SU-DHL-6 (cell line): ENCODE data around the gene IGF2R.
"Not testable (repeated sequence)": the region's sequence is repeated elsewhere in the genome, so short reads cannot be mapped to it uniquely, and the experiment has no call there.

Source experiments
- CTCF ChIP-seq: fragments of 200-600 bp; sonication (generic); IDR thresholded peaks from one replicate; pipeline ENCODE4 v1.5.1; 2017; ENCODE audit warnings: antibody characterized with exemption, mild to moderate bottlenecking, low read length, moderate library complexity; ENCODE audit not compliant: insufficient read depth, poor library complexity, severe bottlenecking
- EZH2phosphoT487 ChIP-seq: fragments of 200-600 bp; sonication (generic), shearing (Covaris generic); conservative IDR thresholded peaks from 2 replicates; pipeline ENCODE4 v1.6.1; 2018; ENCODE audit warnings: mild to moderate bottlenecking, antibody characterized with exemption, low read length, moderate library complexity, mixed read lengths

DNA sequence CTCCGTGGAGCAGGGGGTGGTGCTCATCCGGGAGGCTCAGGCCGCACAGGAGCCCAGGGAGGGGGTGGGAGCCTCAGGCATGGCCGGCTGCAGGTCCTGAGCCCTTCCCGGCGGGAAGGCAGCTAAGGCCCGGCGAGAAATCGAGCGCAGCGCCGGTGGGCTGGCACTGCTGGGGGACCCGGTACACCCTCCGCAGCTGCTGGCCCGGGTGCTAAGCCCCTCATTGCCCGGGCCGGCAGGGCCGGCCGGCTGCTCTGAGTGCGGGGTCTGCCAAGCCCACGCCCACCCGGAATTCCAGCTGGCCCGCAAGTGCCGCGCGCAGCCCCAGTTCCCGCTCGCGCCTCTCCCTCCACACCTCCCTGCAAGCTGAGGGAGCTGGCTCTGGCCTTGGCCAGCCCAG, 145.7 kb downstream of the IGF2R start:
- TF ChIP-seq CTCF, EZH2phosphoT487: not testable (repeated sequence)
